GM12875 (cell line): ENCODE results near the gene TMED8.

Experiments used
- H3K4me3 ChIP-seq: one replicate; pipeline ENCODE4 v1.5.1; 2011; ENCODE audit warnings: low read depth, low read length, control low read depth
- TF ChIP-seq, protein P1 (sequence below): IDR thresholded peaks from 2 replicates; pipeline ENCODE4 v1.5.1; 2011; ENCODE audit warnings: low read depth, mild to moderate bottlenecking, control low read depth, inconsistent platforms, low read length, moderate library complexity, borderline replicate concordance; ENCODE audit not compliant: insufficient read depth

The TMED8 gene

DNA sequence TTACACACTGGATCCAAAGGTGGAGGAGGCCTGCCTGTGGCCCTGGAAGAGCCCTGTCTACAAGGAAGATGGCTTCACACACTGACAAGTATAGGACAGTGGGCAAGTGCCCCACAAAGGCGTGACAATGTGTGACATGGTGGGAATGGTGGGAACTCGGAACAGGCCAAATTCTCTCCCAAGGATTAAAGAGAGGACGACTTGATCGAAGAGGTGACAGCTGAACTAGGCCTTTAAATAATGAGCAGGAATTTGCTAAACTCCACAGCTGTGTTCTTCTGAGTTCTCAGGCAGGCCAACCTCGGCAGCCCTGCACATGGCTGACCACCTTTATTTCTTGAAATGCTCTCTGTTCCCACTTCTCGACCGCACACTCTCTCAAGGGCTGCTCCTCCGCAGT is 80.0 kb downstream of the TMED8 start:
- TF ChIP-seq, protein P1, sequence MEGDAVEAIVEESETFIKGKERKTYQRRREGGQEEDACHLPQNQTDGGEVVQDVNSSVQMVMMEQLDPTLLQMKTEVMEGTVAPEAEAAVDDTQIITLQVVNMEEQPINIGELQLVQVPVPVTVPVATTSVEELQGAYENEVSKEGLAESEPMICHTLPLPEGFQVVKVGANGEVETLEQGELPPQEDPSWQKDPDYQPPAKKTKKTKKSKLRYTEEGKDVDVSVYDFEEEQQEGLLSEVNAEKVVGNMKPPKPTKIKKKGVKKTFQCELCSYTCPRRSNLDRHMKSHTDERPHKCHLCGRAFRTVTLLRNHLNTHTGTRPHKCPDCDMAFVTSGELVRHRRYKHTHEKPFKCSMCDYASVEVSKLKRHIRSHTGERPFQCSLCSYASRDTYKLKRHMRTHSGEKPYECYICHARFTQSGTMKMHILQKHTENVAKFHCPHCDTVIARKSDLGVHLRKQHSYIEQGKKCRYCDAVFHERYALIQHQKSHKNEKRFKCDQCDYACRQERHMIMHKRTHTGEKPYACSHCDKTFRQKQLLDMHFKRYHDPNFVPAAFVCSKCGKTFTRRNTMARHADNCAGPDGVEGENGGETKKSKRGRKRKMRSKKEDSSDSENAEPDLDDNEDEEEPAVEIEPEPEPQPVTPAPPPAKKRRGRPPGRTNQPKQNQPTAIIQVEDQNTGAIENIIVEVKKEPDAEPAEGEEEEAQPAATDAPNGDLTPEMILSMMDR: no peak
- H3K4me3 ChIP-seq: no peak overlapping the region

DNA sequence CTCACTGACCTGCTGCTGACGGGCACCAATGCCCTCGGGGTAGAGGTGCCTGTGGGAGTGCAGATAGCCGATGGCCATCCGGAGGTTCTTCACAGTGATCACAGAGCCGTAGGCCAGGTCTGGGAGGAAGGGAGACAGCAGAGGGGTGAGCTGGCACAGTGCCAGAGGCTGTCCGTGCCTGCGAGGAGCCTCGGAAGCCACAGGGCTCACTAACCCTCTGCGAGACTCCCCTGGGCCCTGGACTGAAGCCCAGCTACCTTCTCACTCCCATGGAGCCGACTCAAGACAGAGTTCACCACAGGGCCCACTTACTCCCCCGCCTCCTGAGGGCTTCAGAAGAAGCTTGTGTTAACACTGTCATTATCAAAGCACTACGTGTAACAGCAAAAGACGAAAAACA is 80.7 kb downstream of the TMED8 start:
- TF ChIP-seq, protein P1: no peak
- no peak overlapping the region for H3K4me3 ChIP-seq

DNA sequence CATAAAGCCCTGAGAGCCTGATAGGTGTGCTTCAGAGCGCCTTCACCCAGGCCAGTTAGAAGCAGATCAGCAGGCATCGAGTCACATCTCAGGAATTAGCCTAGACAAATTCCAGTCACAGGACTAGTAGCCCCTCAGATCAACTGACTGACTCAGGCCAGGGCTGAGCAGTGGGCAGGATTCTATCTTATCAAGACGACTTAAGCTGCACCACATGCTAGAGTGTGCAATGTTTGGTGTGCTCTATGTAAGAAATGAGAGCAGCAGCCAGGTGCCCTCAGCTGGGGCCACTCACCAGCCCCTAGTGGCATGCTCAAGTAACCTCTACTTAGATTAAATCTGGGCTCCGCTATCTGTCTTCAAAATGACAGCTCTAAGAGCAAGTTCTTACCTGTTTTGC is 86.2 kb downstream of the TMED8 start:
- TF ChIP-seq, protein P1: peak; percentile 11; the same call in 1 of the 2 replicates
- H3K4me3 ChIP-seq: no peak overlapping the region

DNA sequence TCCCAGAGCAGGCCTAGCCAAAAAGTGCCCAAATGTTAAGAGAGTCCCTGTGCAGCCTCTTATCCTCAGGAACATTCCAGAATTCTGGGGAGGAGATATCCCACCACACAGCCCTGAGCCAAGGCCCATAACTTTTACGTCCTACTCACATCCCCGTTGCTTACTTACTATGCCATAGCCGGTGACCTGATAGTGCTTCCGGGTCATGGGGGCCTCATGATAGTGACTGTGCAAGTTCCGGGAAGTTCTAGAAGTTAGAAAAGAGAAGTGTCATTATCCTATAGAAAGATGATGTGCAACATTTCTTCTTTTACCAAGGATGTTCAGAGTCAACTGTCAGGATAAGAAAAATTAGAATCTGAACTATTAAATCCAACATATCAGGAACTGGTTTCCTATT is 90.3 kb downstream of the TMED8 start:
- TF ChIP-seq, protein P1: no peak
- H3K4me3 ChIP-seq: no peak overlapping the region
